GM19043 (cell line): ENCODE data around the gene BIN2.
A peak's percentile ranks its signal among the peaks of the same experiment; 100 is the strongest.

Experiments
- ATAC-seq: cut with Tn5 transposase; IDR thresholded peaks from one replicate; pipeline ENCODE4 v1.9.1; 2021; ENCODE audit warnings: low read depth; ENCODE audit not compliant: unreplicated experiment

Gene BIN2

GRCh38 chr12:51323966-51324895 lies at the start of gene BIN2:
Gene BIN2 (minus strand): TSS chr12:51324174. CDS start chr12:51324102, 72 bp downstream.
- peak; percentile 57 for ATAC-seq

- ATAC-seq = no peak
These were observed 49.2 kb upstream of the BIN2 start for GRCh38 chr12:51373187-51373586.

- ATAC-seq = no peak
These were observed 48.0 kb upstream of the BIN2 start for GRCh38 chr12:51372021-51372420.

GRCh38 chr12:51371295-51371953 lies 47.5 kb upstream of the BIN2 start:
- ATAC-seq = no peak

- no peak for ATAC-seq
These were observed 46.7 kb upstream of the BIN2 start for GRCh38 chr12:51370667-51371066.

- ATAC-seq = no peak
These were observed 45.6 kb upstream of the BIN2 start for GRCh38 chr12:51369581-51369980.

- peak; percentile 97 for ATAC-seq
These were observed 44.9 kb upstream of the BIN2 start for GRCh38 chr12:51368640-51369517.

GRCh38 chr12:51365276-51365675 lies 41.3 kb upstream of the BIN2 start:
- ATAC-seq = no peak

GRCh38 chr12:51364001-51364400 lies 40.0 kb upstream of the BIN2 start:
- ATAC-seq = no peak

GRCh38 chr12:51362747-51363342 lies 38.9 kb upstream of the BIN2 start:
- no peak for ATAC-seq

- ATAC-seq = no peak
These were observed 38.3 kb upstream of the BIN2 start for GRCh38 chr12:51362307-51362706.

- no peak for ATAC-seq
These were observed 37.4 kb upstream of the BIN2 start for GRCh38 chr12:51361161-51362016.

- ATAC-seq = no peak
These were observed 36.3 kb upstream of the BIN2 start for GRCh38 chr12:51360315-51360714.

- ATAC-seq = no peak
These were observed 35.9 kb upstream of the BIN2 start for GRCh38 chr12:51359851-51360250.

GRCh38 chr12:51358496-51358895 lies 34.5 kb upstream of the BIN2 start:
- no peak for ATAC-seq

GRCh38 chr12:51357374-51358047 lies 33.5 kb upstream of the BIN2 start:
- no peak for ATAC-seq

GRCh38 chr12:51351913-51352532 lies 28.0 kb upstream of the BIN2 start:
- ATAC-seq = no peak

GRCh38 chr12:51349026-51349425 lies 25.1 kb upstream of the BIN2 start:
- ATAC-seq = no peak

- ATAC-seq = no peak
These were observed 24.1 kb upstream of the BIN2 start for GRCh38 chr12:51348116-51348515.
